Progenitor cell of endocrine pancreas (in vitro differentiated cells): ENCODE data around the gene LRRC27. TPM values are rescaled to one million over a fixed set of nuclear protein-coding genes. Genes with fewer than 3 reads are reported as not detected.
"Not testable (repeated sequence)": the region's sequence is repeated elsewhere in the genome, so short reads cannot be mapped to it uniquely, and the experiment has no call there.

Experiments
- DNase-seq: peaks from one replicate; pipeline ENCODE4 v3.0.0; 2021; ENCODE audit warnings: low spot score; ENCODE audit not compliant: unreplicated experiment
- H3K27ac Mint-ChIP-seq: 2 replicates; pipeline ENCODE4 v1.8.0; 2021; ENCODE audit warnings: mild to moderate bottlenecking, moderate library complexity, mixed read lengths
- H3K27me3 Mint-ChIP-seq: 2 replicates; pipeline ENCODE4 v1.8.0; 2021; ENCODE audit warnings: mixed read lengths
- H3K36me3 Mint-ChIP-seq: 2 replicates; pipeline ENCODE4 v1.8.0; 2022; ENCODE audit warnings: mixed read lengths; ENCODE audit not compliant: insufficient read depth
- H3K4me1 Mint-ChIP-seq: 2 replicates; pipeline ENCODE4 v1.8.0; 2021; ENCODE audit warnings: low read depth, mixed read lengths
- H3K4me3 Mint-ChIP-seq: 2 replicates; pipeline ENCODE4 v1.8.0; 2021; ENCODE audit warnings: low read depth, mild to moderate bottlenecking, moderate library complexity, mixed read lengths
- H3K9me3 Mint-ChIP-seq: 2 replicates; pipeline ENCODE4 v1.8.0; 2021; ENCODE audit warnings: low read depth, mixed read lengths
- total RNA-seq: library from RNA; stranded (reverse); gene quantifications from 2 replicates; pipeline ENCODE4 v1.2.1, GENCODE V29; 2021
- TF ChIP-seq, protein P1 (sequence below): fragments of 200-600 bp; sonication (generic); IDR thresholded peaks from one replicate; pipeline ENCODE4 v1.5.0; 2021; ENCODE audit warnings: antibody characterized with exemption, mild to moderate bottlenecking; ENCODE audit not compliant: unreplicated experiment

Gene LRRC27
- total RNA-seq, 1 donor from 2014 or later: 22.1 TPM

DNA sequence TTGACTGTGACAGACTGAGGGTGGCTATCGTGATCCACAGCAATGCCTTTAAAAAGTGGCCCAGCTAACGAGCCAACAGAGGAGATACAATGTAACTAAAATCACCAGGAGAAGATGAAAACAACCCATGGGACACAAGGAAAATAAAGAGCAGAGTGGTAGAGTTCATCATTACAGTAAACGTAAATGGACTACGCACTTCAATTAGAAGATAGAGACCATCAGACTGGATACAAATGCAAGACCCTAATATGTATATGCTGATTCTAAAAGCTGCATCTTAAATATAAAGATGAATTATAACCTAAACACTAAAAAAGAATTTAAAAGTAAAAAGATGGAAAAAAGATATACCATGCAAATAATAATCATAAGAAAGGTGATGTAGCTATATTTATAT lies 17.7 kb upstream of the LRRC27 start:
- Mint-ChIP-seq H3K36me3 (no peaks in the 10 kb centered on the region), H3K27ac (no peak overlapping the region), H3K9me3 (no peaks in the 10 kb centered on the region), H3K4me3 (no peak overlapping the region), H3K4me1 (peaks cover 8% of the 10 kb centered on the region), H3K27me3 (peaks cover 21% of the 10 kb centered on the region)
- TF ChIP-seq, protein P1, sequence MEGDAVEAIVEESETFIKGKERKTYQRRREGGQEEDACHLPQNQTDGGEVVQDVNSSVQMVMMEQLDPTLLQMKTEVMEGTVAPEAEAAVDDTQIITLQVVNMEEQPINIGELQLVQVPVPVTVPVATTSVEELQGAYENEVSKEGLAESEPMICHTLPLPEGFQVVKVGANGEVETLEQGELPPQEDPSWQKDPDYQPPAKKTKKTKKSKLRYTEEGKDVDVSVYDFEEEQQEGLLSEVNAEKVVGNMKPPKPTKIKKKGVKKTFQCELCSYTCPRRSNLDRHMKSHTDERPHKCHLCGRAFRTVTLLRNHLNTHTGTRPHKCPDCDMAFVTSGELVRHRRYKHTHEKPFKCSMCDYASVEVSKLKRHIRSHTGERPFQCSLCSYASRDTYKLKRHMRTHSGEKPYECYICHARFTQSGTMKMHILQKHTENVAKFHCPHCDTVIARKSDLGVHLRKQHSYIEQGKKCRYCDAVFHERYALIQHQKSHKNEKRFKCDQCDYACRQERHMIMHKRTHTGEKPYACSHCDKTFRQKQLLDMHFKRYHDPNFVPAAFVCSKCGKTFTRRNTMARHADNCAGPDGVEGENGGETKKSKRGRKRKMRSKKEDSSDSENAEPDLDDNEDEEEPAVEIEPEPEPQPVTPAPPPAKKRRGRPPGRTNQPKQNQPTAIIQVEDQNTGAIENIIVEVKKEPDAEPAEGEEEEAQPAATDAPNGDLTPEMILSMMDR: no peak
- no peak for DNase-seq

DNA sequence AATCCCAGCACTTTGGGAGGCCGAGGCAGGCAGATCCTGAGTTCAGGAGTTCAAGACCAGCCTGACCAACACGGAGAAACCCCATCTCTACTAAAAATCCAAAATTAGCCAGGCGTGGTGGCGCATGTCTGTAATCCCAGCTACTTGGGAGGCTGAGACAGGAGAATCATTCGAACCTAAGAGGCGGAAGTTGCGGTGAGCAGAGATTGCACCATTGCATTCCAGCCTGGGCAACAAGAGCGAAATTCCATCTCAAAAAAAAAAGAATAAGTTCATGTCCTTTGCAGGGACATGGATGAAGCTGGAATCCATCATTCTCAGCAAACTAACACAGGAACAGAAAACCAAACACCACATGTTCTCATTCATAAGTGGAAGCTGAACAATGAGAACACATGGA lies 17.1 kb upstream of the LRRC27 start:
- H3K27ac Mint-ChIP-seq, H3K4me1 Mint-ChIP-seq, H3K4me3 Mint-ChIP-seq, H3K9me3 Mint-ChIP-seq, H3K36me3 Mint-ChIP-seq, DNase-seq: not testable (repeated sequence)
- peaks cover 16% of the 10 kb centered on the region for H3K27me3 Mint-ChIP-seq

DNA sequence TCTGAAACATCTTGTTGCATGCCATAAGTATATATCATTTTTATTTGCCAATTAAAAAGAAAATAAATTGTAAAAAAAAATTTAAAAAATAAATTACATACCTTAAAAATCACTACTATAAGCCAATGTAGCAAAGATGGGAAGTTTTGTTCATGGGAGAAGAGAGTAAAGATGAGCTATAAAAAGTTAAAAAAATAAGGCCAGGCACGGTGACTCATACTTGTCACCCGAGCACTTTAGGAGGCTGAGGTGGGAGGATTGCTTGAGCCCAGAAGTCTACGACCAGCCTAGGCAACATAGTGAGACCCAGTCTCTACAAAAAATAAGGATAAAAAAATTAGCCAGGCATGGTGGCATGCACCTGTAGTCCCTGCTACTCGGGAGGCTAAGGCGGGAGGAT lies 15.9 kb upstream of the LRRC27 start:
- Mint-ChIP-seq H3K27me3 (peaks cover 6% of the 10 kb centered on the region), H3K36me3 (no peaks in the 10 kb centered on the region), H3K4me1 (peaks cover 7% of the 10 kb centered on the region), H3K9me3 (no peaks in the 10 kb centered on the region), H3K27ac (no peak overlapping the region), H3K4me3 (no peak overlapping the region)
- TF ChIP-seq, protein P1: no peak
- no peak for DNase-seq

DNA sequence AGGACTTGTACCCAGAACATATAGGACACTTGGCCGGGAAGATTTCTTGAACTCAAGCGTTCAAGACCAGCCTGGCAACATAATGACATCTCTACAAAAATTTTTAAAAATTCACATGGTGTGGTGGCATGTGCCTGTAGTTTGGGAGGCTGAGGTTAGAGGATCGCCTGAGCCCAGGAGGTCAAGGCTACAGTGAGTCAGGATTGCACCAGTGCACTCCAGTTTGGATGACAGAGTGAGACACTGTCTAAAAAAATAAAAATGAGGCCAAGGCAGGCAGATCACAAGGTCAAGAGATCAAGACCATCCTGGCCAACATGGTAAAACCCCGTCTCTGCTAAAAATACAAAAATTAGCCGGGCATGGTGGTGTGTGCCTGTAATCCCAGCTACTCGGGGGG lies 14.5 kb upstream of the LRRC27 start:
- not testable (repeated sequence) for H3K4me1 Mint-ChIP-seq, H3K4me3 Mint-ChIP-seq, H3K27me3 Mint-ChIP-seq, H3K27ac Mint-ChIP-seq, H3K36me3 Mint-ChIP-seq, H3K9me3 Mint-ChIP-seq, DNase-seq

DNA sequence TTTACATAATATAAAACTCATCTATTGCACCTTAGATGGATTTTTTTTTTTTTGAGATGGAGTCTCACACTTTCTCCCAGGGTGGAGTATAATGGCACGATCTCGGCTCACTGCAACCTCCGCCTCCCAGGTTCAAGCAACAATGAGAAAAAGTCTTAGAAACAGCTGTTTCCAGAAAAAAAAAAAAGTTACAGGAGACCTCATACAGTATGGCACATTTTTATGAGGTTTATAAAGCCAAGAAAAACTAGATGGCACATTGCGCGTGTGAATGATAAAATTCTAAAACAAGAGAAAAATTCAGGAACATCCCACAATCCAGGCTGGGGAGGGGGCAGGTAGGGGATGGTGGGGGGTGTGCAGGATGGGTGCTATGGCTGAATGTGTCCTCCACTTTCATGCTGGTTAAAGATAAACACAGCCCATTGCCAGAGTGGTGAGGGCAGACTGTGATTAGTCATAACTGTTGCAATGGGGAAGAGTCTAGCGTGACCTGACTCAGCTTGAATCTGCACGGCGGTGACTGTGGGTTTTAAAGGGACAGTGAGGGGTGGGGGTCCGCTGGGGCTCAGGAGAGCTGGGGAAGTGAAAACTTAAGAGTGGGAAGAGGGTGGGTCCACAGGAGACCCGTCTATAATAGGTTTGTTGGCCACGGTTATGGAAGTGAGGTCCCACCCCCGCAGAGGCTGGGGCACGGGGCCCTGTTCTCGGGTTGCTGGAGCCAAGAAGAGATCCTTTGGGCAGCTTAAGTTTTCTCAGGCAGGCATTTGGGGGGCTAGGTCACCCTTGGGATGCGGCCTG lies 11.9 kb upstream of the LRRC27 start:
- Mint-ChIP-seq H3K27me3 (no peaks in the 10 kb centered on the region), H3K9me3 (no peaks in the 10 kb centered on the region), H3K4me3 (no peak overlapping the region), H3K36me3 (peaks cover 5% of the 10 kb centered on the region), H3K4me1 (no peaks in the 10 kb centered on the region), H3K27ac (no peak overlapping the region)
- TF ChIP-seq, protein P1: no peak
- no peak for DNase-seq

DNA sequence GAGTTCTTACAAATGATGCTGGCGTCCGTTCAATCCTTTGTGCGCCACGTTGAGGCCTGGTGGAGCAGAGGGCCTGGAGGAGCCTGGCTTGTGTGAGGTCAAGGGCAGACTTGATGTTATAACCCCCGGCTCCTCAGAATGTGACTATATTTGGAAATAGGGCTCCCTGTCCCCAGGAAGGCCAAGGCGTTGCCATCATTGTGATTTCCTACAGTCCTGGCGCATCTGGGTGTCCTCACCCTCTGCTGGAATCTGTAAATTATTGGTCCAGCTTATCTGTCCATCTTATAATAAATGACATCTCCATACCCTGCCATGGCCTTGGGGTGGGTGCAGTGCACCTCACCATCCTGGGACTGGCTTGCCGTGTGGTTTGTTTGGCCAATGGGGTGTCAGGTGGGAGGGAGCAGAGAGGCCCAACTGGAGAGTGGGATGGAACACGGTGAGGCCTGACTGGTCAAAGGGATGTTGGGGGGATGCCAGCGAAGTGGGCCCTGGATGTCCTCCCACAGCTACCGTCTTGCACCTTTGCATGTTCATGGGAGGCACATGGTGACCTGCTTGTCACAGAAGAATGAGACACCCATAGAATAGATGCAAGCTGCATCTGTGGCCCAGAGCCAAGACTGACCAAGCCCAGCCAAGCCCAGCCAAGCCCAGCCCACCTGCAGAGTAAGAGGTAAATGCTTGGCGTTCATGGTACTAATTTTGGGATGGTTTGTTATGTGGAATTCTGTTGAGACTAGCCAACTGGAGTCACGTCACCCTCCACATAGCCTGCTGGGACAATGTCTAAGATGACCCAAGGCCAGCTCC lies 11.1 kb upstream of the LRRC27 start:
- H3K4me3 Mint-ChIP-seq: no peak overlapping the region
- no peaks in the 10 kb centered on the region for H3K27me3 Mint-ChIP-seq
- H3K4me1 Mint-ChIP-seq: no peaks in the 10 kb centered on the region
- H3K27ac Mint-ChIP-seq: no peak overlapping the region
- peaks cover 7% of the 10 kb centered on the region for H3K36me3 Mint-ChIP-seq
- TF ChIP-seq, protein P1: no peak
- H3K9me3 Mint-ChIP-seq: no peaks in the 10 kb centered on the region
- no peak for DNase-seq
